Mesodermal cell (in vitro differentiated cells): Measurements from ENCODE around the gene PDIA5.
A peak's percentile ranks its signal among the peaks of the same experiment; 100 is the strongest.
"Not testable (repeated sequence)": the region's sequence is repeated elsewhere in the genome, so short reads cannot be mapped to it uniquely, and the experiment has no call there.

Experiments
- H3K27ac ChIP-seq: 2 replicates; pipeline ENCODE4 v1.7.0; 2013; ENCODE audit warnings: mild to moderate bottlenecking, low read depth, low read length, moderate library complexity; ENCODE audit not compliant: severe bottlenecking
- H3K36me3 ChIP-seq: 2 replicates; pipeline ENCODE4 v1.7.1; 2013; ENCODE audit warnings: mild to moderate bottlenecking, low read length, moderate library complexity; ENCODE audit not compliant: control insufficient read depth, insufficient read depth
- H3K4me1 ChIP-seq: one replicate; pipeline ENCODE4 v1.7.1; 2013; ENCODE audit warnings: mild to moderate bottlenecking, low read length; ENCODE audit not compliant: insufficient read depth, control insufficient read depth, poor library complexity, severe bottlenecking
- H3K4me3 ChIP-seq: 2 replicates; pipeline ENCODE4 v1.7.0; 2013; ENCODE audit warnings: low read length, control low read depth, mild to moderate bottlenecking; ENCODE audit not compliant: insufficient read depth, poor library complexity, severe bottlenecking; ENCODE audit errors: extremely low read depth
- H3K9me3 ChIP-seq: 2 replicates; pipeline ENCODE4 v1.7.1; 2013; ENCODE audit warnings: mild to moderate bottlenecking, low read length, moderate library complexity; ENCODE audit not compliant: control insufficient read depth
- WGBS, 2 experiments: methylation state at CpG; one replicate each; pipeline ENCODE4 v1.1.5; 2013; ENCODE audit warnings: missing lambda C conversion rate in 2 of 2; ENCODE audit not compliant: insufficient coverage in 2 of 2; 5-methylcytosine and 5-hydroxymethylcytosine counted together

The PDIA5 gene

DNA sequence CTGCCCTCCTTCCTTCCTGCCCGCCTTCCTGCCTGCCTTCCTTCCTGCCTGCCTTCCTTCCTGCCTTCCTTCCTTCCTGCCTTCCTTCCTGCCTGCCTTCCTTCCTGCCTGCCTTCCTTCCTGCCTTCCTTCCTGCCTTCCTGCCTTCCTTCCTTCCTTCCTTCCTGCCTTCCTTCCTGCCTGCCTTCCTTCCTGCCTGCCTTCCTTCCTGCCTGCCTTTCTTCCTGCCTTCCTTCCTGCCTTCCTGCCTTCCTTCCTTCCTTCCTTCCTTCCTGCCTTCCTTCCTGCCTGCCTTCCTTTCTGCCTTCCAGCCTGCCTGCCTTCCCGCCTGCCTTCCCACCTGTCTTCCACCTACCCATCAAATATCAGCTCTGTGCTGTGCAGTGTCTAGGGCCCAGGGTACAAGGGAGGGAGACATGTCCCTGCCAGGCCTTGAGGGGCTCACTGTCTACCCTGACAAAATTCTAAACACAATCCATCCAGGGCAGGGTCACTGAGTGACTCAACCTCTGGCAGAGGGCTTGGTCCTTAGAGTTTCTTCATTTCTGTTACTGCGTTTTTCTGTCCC, 85.1 kb downstream of the PDIA5 start:
- not testable (repeated sequence) for H3K27ac ChIP-seq
- H3K36me3 ChIP-seq = peaks cover 91% of the 10 kb centered on the region

DNA sequence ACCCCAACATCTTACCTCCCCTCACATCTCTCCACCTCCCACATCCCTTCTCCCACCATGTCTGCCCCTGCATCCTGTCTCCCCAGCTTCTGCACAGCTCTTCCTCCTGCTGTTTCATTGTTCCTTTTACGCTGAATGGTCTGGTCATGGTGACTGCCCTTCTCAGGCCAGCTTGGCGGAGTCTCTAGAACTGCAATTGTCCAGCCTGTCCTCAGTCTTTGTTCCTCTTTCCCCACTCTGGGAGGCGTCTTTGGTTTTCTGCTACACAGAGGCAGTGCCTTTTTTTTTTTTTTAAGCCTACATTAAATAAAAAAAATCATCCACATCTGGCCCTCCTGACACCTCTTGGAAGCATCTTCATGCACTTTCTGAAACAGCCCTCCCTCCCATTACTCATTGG, 85.9 kb downstream of the PDIA5 start:
- H3K4me1 ChIP-seq = no peaks in the 10 kb centered on the region
- H3K9me3 ChIP-seq = no peaks in the 10 kb centered on the region
- H3K27ac ChIP-seq = peak overlapping the region; percentile 41
- no peak overlapping the region for H3K4me3 ChIP-seq
- peaks cover 89% of the 10 kb centered on the region for H3K36me3 ChIP-seq
- WGBS, 2 experiments = 79 to 91% methylated on average over 2 to 3 of the region's 3 CpGs

More for the DNA sequence above, 85.1 kb downstream of the PDIA5 start:
- H3K9me3 ChIP-seq, H3K4me3 ChIP-seq, H3K4me1 ChIP-seq: not testable (repeated sequence)
- 73% methylated on average over 2 of the region's 3 CpGs for WGBS, 2 experiments

DNA sequence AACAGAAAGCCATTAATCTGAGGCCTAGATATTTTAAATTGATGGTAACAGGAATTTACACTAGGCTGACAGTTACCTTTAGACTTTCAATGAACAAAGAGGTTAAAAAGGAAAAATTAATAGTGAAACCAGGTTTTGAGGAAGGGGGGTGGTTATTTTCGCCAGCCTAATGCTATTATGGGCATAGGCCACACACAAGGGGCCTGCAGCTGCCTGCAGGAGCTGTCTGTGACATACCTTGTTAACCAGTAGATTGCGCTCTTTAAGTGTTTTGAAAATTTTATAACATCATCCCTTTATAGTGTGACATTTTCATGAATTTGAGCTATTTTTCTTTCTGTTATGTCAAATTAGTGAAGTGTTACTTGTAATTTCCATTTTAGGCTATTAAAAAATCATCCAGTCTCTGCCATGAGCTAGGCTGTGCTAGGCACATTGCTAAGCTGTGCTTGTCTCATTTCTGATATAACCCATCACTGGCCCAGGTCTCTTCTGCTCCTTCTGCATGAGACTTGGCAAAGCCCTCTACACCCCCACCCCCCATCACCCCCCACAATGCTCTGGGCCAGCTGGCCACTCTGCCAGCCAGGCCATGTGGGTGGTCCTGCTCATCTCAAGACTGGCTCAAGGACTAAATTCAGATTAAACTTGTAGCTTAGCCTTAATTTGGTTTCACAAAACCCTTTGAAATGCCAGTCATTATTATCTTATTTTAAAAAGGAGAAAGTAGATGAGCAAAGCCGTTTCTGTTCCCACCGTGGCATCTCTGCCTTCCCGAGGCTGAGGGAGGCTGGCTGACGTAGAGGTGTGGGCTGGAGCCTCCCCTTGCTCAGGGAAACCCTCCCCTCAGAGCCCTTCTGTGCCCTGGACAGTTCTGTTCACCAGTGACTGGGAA, 86.5 kb downstream of the PDIA5 start:
- Histone ChIP-seq H3K4me3 (no peak overlapping the region), H3K27ac (peak overlapping the region; percentile 41), H3K9me3 (no peaks in the 10 kb centered on the region), H3K36me3 (peaks cover 89% of the 10 kb centered on the region), H3K4me1 (no peaks in the 10 kb centered on the region)
- 100% methylated on average over 1 of the region's 6 CpGs for WGBS, 2 experiments

DNA sequence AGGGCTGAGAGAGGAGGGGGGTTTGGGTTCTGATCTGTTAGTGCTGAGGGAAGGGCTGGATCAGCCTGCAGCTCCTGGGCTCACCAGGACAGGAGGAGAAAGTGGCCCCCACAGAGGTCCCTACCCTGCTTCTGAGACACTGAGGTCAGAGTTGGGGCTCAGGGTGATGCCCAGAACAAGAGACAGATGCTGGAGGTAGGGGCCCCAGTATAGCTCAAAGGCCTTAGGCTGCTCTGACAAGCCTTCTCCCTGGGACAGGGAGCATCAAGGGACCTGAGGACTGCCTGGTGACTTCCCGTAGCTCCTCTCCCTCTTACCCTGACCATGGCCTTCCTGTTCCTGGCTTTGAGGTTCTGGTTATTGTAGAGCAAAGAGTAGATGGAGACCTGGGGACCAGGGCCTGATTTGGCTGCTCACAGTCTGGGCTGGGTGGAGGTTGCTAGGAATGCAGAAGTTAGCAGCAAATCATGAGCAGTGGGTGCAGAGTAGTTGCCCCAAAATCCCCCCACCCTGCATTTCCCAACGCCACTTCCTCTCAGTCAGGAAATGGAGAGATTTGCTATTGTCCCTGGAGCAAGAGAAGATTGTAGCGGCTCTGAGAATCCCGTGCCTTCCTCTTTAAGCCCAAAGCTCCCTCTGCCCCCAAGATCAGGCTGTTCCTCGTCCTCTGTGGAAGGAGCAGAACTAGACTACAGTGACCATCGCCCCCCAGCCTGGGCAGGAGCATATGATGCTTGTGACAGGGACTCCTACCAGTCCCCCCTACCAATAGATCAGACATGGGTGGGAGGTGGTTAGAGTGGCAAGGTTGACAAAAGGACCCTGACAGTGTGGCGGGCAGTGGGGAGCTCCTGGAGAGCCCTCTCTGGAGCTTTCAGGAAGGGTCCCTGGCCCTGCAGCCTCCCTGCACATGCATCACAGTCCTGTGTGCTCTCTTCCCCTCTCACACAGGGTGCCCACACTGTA, 87.5 kb downstream of the PDIA5 start:
- WGBS, 2 experiments = 90 to 100% methylated on average over 3 to 4 of the region's 7 CpGs
- Histone ChIP-seq H3K9me3 (no peaks in the 10 kb centered on the region), H3K4me3 (no peak overlapping the region), H3K27ac (no peak overlapping the region), H3K36me3 (peaks cover 89% of the 10 kb centered on the region), H3K4me1 (no peaks in the 10 kb centered on the region)

DNA sequence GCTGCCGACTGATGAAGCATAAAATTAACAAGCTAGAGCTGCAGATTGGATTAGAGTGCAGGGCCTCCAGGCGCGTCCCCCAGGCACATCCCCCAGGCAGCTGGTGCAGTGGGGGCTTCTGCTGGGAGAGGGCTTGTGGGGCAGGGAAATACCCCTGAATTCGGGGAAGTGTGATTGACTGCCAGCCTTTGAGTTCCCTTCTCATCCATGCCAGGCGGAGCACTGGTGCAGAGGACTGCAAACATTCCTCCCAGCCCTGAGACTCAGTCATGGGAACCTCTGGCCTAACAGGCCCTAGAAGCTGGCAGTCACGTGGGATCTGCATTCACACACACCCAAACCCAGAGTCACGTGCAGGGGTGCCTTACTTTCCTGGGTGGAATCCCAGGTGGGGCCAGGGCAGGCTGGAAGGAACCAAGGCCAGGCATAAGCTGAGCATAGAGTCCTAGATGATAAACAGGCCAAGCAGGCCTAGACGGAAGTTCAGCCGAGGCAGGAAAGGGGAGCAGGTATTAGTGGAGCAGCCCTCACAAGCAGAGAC, 88.7 kb downstream of the PDIA5 start:
- no peak overlapping the region for H3K27ac ChIP-seq
- H3K9me3 ChIP-seq = no peaks in the 10 kb centered on the region
- H3K4me3 ChIP-seq = no peak overlapping the region
- H3K36me3 ChIP-seq = peaks cover 89% of the 10 kb centered on the region
- H3K4me1 ChIP-seq = no peaks in the 10 kb centered on the region
- 91 to 92% methylated on average over 7 to 9 of the region's 9 CpGs for WGBS, 2 experiments

DNA sequence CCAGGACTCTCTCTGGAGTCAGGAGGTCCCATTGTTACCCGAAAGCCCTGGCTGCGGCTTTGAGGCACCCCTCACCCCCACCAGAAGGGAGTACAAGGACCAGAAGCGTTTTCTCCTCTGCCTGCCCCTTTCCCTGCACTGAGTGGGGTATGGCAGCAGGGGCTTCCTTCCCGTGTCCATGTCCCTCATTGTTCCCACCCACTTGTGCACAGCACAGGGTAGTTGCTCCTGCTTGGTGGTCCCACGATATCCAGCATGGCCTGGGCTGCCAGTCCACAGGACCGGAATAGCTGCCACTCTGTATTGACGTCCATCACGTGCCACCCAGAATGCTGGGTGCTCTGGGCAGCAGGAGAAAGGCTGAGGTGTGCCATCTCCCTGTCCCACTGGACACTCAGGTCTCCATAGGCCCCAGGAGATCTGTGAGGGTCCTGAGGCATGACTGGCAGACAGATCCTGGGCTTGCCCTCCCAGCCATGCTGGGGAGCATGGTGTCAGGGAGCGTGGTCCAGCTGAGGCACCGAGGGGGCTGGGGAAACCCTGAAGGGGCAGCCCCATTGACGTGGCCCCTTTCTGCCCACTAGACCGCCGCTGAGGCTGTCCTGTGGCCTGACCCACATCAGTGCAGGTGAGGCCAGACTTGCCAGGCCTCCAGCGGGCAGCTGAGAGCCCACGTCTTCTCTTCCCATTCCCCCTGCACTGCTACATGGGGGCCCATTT, 89.6 kb downstream of the PDIA5 start:
- WGBS, 2 experiments = 90 to 94% methylated on average over 14 to 15 of the region's 15 CpGs
- Histone ChIP-seq H3K4me3 (no peak overlapping the region), H3K27ac (no peak overlapping the region), H3K4me1 (no peaks in the 10 kb centered on the region), H3K9me3 (no peaks in the 10 kb centered on the region), H3K36me3 (peaks cover 89% of the 10 kb centered on the region)

DNA sequence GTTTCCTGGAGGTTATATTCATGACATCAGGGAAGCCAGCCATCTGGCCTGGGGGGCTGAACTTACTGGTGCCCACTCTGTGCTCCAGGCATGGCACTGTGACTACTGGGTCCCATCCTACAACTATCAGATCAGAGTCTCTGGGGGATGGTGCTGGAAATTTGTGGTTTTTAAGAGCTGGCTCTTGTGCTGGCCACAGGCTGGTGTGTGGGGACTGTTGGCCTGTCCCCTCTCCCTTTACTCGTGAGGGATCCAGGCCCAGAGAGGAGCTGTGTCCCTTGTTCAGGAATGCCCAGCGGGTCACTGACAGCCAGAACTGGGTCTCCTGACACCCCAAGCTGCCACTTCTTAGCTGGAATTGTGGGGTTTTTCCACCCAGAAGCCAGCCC, 90.4 kb downstream of the PDIA5 start:
- Histone ChIP-seq H3K4me1 (no peaks in the 10 kb centered on the region), H3K4me3 (no peak overlapping the region), H3K9me3 (no peaks in the 10 kb centered on the region), H3K36me3 (peaks cover 96% of the 10 kb centered on the region), H3K27ac (no peak overlapping the region)
- 90 to 100% methylated on average over 2 of the region's 2 CpGs for WGBS, 2 experiments

DNA sequence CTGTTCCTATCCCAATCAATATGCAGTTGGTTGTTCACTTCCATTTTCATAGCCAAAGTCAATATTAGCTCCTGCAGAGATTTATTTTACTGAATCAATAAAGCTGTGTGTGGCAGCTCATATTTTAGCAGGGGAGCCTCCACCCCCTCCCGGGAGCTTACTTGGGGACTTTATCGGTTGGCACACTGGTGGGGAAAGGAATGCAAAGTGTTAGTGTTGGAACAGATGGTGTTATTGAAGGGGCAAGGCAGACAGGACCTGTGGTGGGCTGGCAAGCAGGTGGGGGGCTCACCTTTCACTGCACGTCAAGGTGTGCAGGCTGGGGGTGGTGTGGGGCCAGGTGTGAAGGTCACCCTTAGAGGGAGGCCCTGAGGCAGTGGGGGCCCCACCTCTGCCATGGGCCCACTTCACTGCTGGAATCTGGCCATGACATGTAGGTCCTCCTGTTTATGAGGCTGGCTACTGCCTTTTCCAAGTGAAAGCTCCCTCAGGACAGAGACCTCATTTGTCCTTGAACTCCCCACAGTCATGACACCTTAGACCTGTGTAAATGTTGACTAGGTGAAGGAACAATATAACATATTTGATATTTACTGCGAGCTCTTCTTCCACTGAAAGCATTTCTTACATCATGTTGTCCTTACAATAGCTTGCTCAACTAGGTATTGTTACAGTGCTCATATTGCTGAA, 90.9 kb downstream of the PDIA5 start:
- H3K9me3 ChIP-seq = no peaks in the 10 kb centered on the region
- H3K4me3 ChIP-seq = no peak overlapping the region
- 89% methylated on average over 3 of the region's 4 CpGs for WGBS, 2 experiments
- peaks cover 96% of the 10 kb centered on the region for H3K36me3 ChIP-seq
- no peaks in the 10 kb centered on the region for H3K4me1 ChIP-seq
- no peak overlapping the region for H3K27ac ChIP-seq

DNA sequence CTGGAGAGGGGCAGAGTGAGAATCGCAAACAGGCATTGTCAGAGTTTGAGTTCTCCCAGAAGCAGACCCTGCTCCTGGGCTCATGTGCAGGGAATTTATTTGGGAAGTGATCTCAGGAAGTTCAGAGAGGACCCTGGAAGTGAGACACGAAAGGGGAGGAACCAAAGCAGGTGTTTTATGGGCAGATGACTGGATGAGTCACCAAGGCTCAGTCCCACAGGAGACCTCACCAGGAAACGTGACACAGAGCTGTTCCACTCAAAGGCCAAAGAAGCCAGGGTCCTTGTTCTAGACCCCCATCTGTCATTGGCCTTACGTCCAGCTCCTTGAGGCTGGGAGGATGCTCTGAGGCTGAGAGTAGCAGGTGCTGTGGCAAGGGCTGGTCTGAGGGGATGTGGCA, 91.5 kb downstream of the PDIA5 start:
- Histone ChIP-seq H3K4me3 (no peak overlapping the region), H3K36me3 (peaks cover 96% of the 10 kb centered on the region), H3K4me1 (no peaks in the 10 kb centered on the region), H3K9me3 (no peaks in the 10 kb centered on the region), H3K27ac (no peak overlapping the region)
- WGBS, 2 experiments = 89 to 92% methylated on average over 4 of the region's 4 CpGs
